Subcutaneous adipose tissue (tissue), 4 donors: ENCODE data around the gene BEND3. TPM values are rescaled to one million over a fixed set of nuclear protein-coding genes. Genes with fewer than 3 reads are reported as not detected.

Experiments
- CTCF ChIP-seq: fragments of 450-650 bp; IDR thresholded peaks from one replicate; pipeline ENCODE4 v1.5.1; 2016; ENCODE audit warnings: low read depth, mild to moderate bottlenecking, control low read depth, antibody characterized with exemption, moderate library complexity
- small RNA-seq: library from RNA; depleted of rRNA; stranded (forward); fragments of <200 nt; gene quantifications from one replicate; pipeline ENCODE3, GENCODE V24; 2016
- total RNA-seq, 4 donors: library from RNA; depleted of rRNA; stranded (reverse); fragments of >200 nt; gene quantifications; one replicate each; pipeline ENCODE4 v1.1.0, GENCODE V29; 2016

Gene BEND3
- total RNA-seq, 4 donors from 2014 or later: 0.66 to 1.1 (median 0.92) TPM

GRCh38 chr6:107033126-107033525 is 82.2 kb downstream of the BEND3 start:
- TF ChIP-seq CTCF: no peak

- no peak for TF ChIP-seq CTCF
Measured at GRCh38 chr6:107032051-107032450, 83.3 kb downstream of the BEND3 start.

GRCh38 chr6:107030151-107030550 is 85.2 kb downstream of the BEND3 start:
- TF ChIP-seq CTCF: no peak

GRCh38 chr6:107026965-107027364 is 88.3 kb downstream of the BEND3 start:
- TF ChIP-seq CTCF: no peak

GRCh38 chr6:107021446-107022185 is 93.7 kb downstream of the BEND3 start:
- TF ChIP-seq CTCF: no peak

GRCh38 chr6:107020239-107020638 is 95.1 kb downstream of the BEND3 start:
- TF ChIP-seq CTCF: no peak

- TF ChIP-seq CTCF: no peak
Measured at GRCh38 chr6:107019047-107019446, 96.3 kb downstream of the BEND3 start.

Small RNA genes lying within 50 kb of the gene (small RNA-seq; reads per million reads assigned to genes)
- not detected for gene RNU6-1299P

Other genes with a start within 250 kb of the BEND3 start
- gene CD24, start 140.8 kb downstream of the BEND3 start, total RNA-seq: 1 to 10 TPM in 3 of 4 donors, under 1 TPM in 1; 0.51 to 3.6 (median 1.6) TPM
- gene MTRES1, start 87.3 kb downstream of the BEND3 start, total RNA-seq: 10 to 100 TPM; 11.7 to 24.5 (median 18.0) TPM